Measurements from ENCODE around the gene DOCK11. TPM values are rescaled to one million over a fixed set of nuclear protein-coding genes. Genes with fewer than 3 reads are reported as not detected.

Gene DOCK11
- total and polyA plus RNA-seq, 2 experiments from 2014 or later = 11.7 to 21.9 TPM

GRCh38 chrX:118534716-118535493, 39.3 kb downstream of the DOCK11 start:
- peak; percentile 20 for DNase-seq

GRCh38 chrX:118536204-118536603, 40.6 kb downstream of the DOCK11 start:
- no peaks in the 10 kb centered on the region for H3K36me3 ChIP-seq (ENCODE audit: low read depth)
- H3K9ac ChIP-seq = no peak overlapping the region
- WGBS, 2 experiments (ENCODE audit: low coverage in 1 of 2, low lambda C conversion rate in 2 of 2, missing lambda C conversion rate in 2 of 2) = 96 to 97% methylated on average over 2 of the region's 2 CpGs
- no peak for TF ChIP-seq EZH2 (IDR thresholded peaks at IDR 0.05; ENCODE audit: insufficient read depth, poor library complexity, severe bottlenecking)
- no peak for TF ChIP-seq EZH2phosphoT487 (IDR thresholded peaks at IDR 0.05; ENCODE audit: insufficient read depth, low read depth)
- H3K27ac ChIP-seq = no peak overlapping the region
- H3K79me2 ChIP-seq (ENCODE audit: insufficient read depth) = peaks cover 13% of the 10 kb centered on the region; the same call in 1 of the 2 replicates
- DNase-seq = no peak
- H3K4me1 ChIP-seq (ENCODE audit: insufficient read depth) = peaks cover 14% of the 10 kb centered on the region; the same call in 1 of the 2 replicates
- H3K4me2 ChIP-seq (ENCODE audit: unreplicated experiment) = no peak overlapping the region
- 0 out of 2 replicates have a peak, but pooled peaks cover 8% of the 10 kb centered on the region for H3F3A ChIP-seq (ENCODE audit: insufficient read depth)
- no peaks in the 10 kb centered on the region for H3K9me2 ChIP-seq (ENCODE audit: insufficient read depth)
- in situ Hi-C loops (cut with MboI) = no loop called here
- no peaks in the 10 kb centered on the region for H4K20me1 ChIP-seq (ENCODE audit: insufficient read depth)
- no peaks in the 10 kb centered on the region for H3K9me3 ChIP-seq (ENCODE audit: low read depth)
- no peaks in the 10 kb centered on the region for H3K27me3 ChIP-seq (replicated peaks; ENCODE audit: insufficient read depth)
- H3K4me3 ChIP-seq = no peak overlapping the region
- no peak overlapping the region for H2AFZ ChIP-seq

More at GRCh38 chrX:118534716-118535493, 39.3 kb downstream of the DOCK11 start:
- Histone ChIP-seq H4K20me1 (ENCODE audit: insufficient read depth) (no peaks in the 10 kb centered on the region), H3K4me2 (ENCODE audit: unreplicated experiment) (no peak overlapping the region), H3F3A (ENCODE audit: insufficient read depth) (0 out of 2 replicates have a peak, but pooled peaks cover 8% of the 10 kb centered on the region), H3K27ac (no peak overlapping the region), H3K79me2 (ENCODE audit: insufficient read depth) (peaks cover 13% of the 10 kb centered on the region; the same call in 1 of the 2 replicates), H3K4me3 (no peak overlapping the region), H2AFZ (no peak overlapping the region), H3K36me3 (ENCODE audit: low read depth) (no peaks in the 10 kb centered on the region), H3K9me3 (ENCODE audit: low read depth) (no peaks in the 10 kb centered on the region), H3K9ac (no peak overlapping the region), H3K4me1 (ENCODE audit: insufficient read depth) (peaks cover 25% of the 10 kb centered on the region; the same call in 1 of the 2 replicates), H3K9me2 (ENCODE audit: insufficient read depth) (no peaks in the 10 kb centered on the region), H3K27me3 (replicated peaks; ENCODE audit: insufficient read depth) (no peaks in the 10 kb centered on the region)
- WGBS, 2 experiments (ENCODE audit: low coverage in 1 of 2, low lambda C conversion rate in 2 of 2, missing lambda C conversion rate in 2 of 2) = 96% methylated on average over 9 of the region's 9 CpGs
- no peak for TF ChIP-seq EZH2phosphoT487 (IDR thresholded peaks at IDR 0.05; ENCODE audit: insufficient read depth, low read depth)
- no peak for TF ChIP-seq EZH2 (IDR thresholded peaks at IDR 0.05; ENCODE audit: insufficient read depth, poor library complexity, severe bottlenecking)
- in situ Hi-C loops (cut with MboI) = no loop called here

GRCh38 chrX:118536687-118537461, 41.3 kb downstream of the DOCK11 start:
- DNase-seq = peak; percentile 31

DNA sequence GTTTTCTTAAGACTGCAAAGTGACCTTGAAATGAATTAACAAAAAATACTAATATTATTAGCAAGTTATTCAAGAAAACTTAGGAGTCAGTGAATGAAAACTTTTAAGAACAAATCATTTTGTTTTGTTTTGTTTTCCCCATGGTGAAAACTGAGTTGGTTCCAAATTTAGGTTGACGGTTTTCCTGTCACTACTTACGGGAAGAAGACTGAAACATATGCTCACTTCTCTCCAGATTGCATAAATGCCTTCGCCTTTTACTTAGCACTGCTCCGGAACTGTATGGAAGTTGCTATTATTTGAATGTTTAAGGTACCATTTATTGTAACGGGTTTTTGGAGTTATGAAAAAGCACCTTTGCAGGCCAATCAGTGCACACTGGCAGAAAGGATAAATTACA, 42.8 kb downstream of the DOCK11 start:
- peaks cover 14% of the 10 kb centered on the region; the same call in 1 of the 2 replicates for H3K79me2 ChIP-seq (ENCODE audit: insufficient read depth)
- DNase-seq = no peak
- WGBS, 2 experiments (ENCODE audit: low coverage in 1 of 2, low lambda C conversion rate in 2 of 2, missing lambda C conversion rate in 2 of 2) = 95 to 100% methylated on average over 5 of the region's 5 CpGs
- H3K4me2 ChIP-seq (ENCODE audit: unreplicated experiment) = no peak overlapping the region
- H3K9me2 ChIP-seq (ENCODE audit: insufficient read depth) = no peaks in the 10 kb centered on the region
- in situ Hi-C loops (cut with MboI) = no loop called here
- no peaks in the 10 kb centered on the region for H3K9me3 ChIP-seq (ENCODE audit: low read depth)
- H3K27me3 ChIP-seq (replicated peaks; ENCODE audit: insufficient read depth) = no peaks in the 10 kb centered on the region
- H2AFZ ChIP-seq = no peak overlapping the region
- no peak overlapping the region for H3K9ac ChIP-seq
- H3F3A ChIP-seq (ENCODE audit: insufficient read depth) = 0 out of 2 replicates have a peak, but pooled peaks cover 8% of the 10 kb centered on the region
- peaks cover 14% of the 10 kb centered on the region; the same call in 1 of the 2 replicates for H3K4me1 ChIP-seq (ENCODE audit: insufficient read depth)
- TF ChIP-seq EZH2phosphoT487 (IDR thresholded peaks at IDR 0.05; ENCODE audit: insufficient read depth, low read depth) = no peak
- TF ChIP-seq EZH2 (IDR thresholded peaks at IDR 0.05; ENCODE audit: insufficient read depth, poor library complexity, severe bottlenecking) = no peak
- H3K36me3 ChIP-seq (ENCODE audit: low read depth) = no peaks in the 10 kb centered on the region
- no peak overlapping the region for H3K4me3 ChIP-seq
- H3K27ac ChIP-seq = no peak overlapping the region
- H4K20me1 ChIP-seq (ENCODE audit: insufficient read depth) = no peaks in the 10 kb centered on the region

More at GRCh38 chrX:118536687-118537461, 41.3 kb downstream of the DOCK11 start:
- Histone ChIP-seq H3K27ac (no peak overlapping the region), H3K4me1 (ENCODE audit: insufficient read depth) (peaks cover 14% of the 10 kb centered on the region; the same call in 1 of the 2 replicates), H3K36me3 (ENCODE audit: low read depth) (no peaks in the 10 kb centered on the region), H3K4me2 (ENCODE audit: unreplicated experiment) (no peak overlapping the region), H3K79me2 (ENCODE audit: insufficient read depth) (peaks cover 13% of the 10 kb centered on the region; the same call in 1 of the 2 replicates), H3F3A (ENCODE audit: insufficient read depth) (0 out of 2 replicates have a peak, but pooled peaks cover 8% of the 10 kb centered on the region), H3K9me3 (ENCODE audit: low read depth) (no peaks in the 10 kb centered on the region), H4K20me1 (ENCODE audit: insufficient read depth) (no peaks in the 10 kb centered on the region), H3K4me3 (no peak overlapping the region), H2AFZ (no peak overlapping the region), H3K9ac (no peak overlapping the region), H3K9me2 (ENCODE audit: insufficient read depth) (no peaks in the 10 kb centered on the region), H3K27me3 (replicated peaks; ENCODE audit: insufficient read depth) (no peaks in the 10 kb centered on the region)
- in situ Hi-C loops (cut with MboI) = no loop called here
- no peak for TF ChIP-seq EZH2 (IDR thresholded peaks at IDR 0.05; ENCODE audit: insufficient read depth, poor library complexity, severe bottlenecking)
- TF ChIP-seq EZH2phosphoT487 (IDR thresholded peaks at IDR 0.05; ENCODE audit: insufficient read depth, low read depth) = no peak
- 63 to 65% methylated on average over 6 of the region's 6 CpGs for WGBS, 2 experiments (ENCODE audit: low coverage in 1 of 2, low lambda C conversion rate in 2 of 2, missing lambda C conversion rate in 2 of 2)
